ENCODE data around the gene EP400. TPM values are rescaled to one million over a fixed set of nuclear protein-coding genes. Genes with fewer than 3 reads are reported as not detected.

EP400 gene
- total and polyA plus RNA-seq, 2 of the 13 experiments (the other 11 are each of a cell fraction or from before 2014, with no cell fraction given): 4.9 to 5.0 TPM

- no peak overlapping the region for H3K9ac ChIP-seq (ENCODE audit: insufficient read depth, low read depth, low read length)
- 97% methylated on average over 15 of the region's 21 CpGs for WGBS (ENCODE audit: low lambda C conversion rate)
- no peaks in the 10 kb centered on the region for H4K20me1 ChIP-seq (ENCODE audit: insufficient read depth, low read length)
- H3K4me2 ChIP-seq (ENCODE audit: low read depth, low read length): no peak overlapping the region
- FAIRE-seq (no peak), DNase-seq (ENCODE audit: low spot score) (no peak), ATAC-seq (no peak)
- no TSS peak for BruUV-seq (replicated peaks)
- ChIA-PET POLR2A (no interaction called here), CTCF (ENCODE audit: low intra/inter-chr PET ratio, low total read pairs) (no interaction called here)
- H3K4me3 ChIP-seq (replicated peaks in 1 of 3; ENCODE audit: insufficient read depth in 1 of 3, low read depth in 2 of 3, low read length in 3 of 3): no peak overlapping the region
- no peaks in the 10 kb centered on the region for H3K9me3 ChIP-seq (ENCODE audit: low read length)
- no peak overlapping the region for H2AFZ ChIP-seq (ENCODE audit: low read length)
- H3K4me1 ChIP-seq (ENCODE audit: insufficient read depth, low read length): no peaks in the 10 kb centered on the region
- H3K27ac ChIP-seq (ENCODE audit: extremely low read length, insufficient read depth, low read length): no peak overlapping the region
- no peaks in the 10 kb centered on the region for H3K27me3 ChIP-seq (ENCODE audit: control insufficient read depth in 1 of 2, insufficient read depth in 2 of 2, low read length in 2 of 2)
- in situ Hi-C loops (cut with HindIII; ENCODE audit: extremely low pct_ligation_motif_present, low pct_unique_long_range_greater_than_20kb) (loop anchor here (25.0 kb wide), 1 partner anchor 404 kb away; no protein-coding TSS in a partner anchor), intact Hi-C loops (cut with micrococcal nuclease; ENCODE audit: unreplicated experiment) (no loop called here)
- H3K36me3 ChIP-seq (replicated peaks in 1 of 2; ENCODE audit: control insufficient read depth in 1 of 2, insufficient read depth in 2 of 2, low read length in 2 of 2): peaks cover 41 to 89% of the 10 kb centered on the region in 2 experiments
- H3K79me2 ChIP-seq (ENCODE audit: insufficient read depth, low read length): no peaks in the 10 kb centered on the region
- TF ChIP-seq ZNF776 (CRISPR knock-in tag; IDR thresholded peaks at IDR 0.05): no peak
- TF ChIP-seq NFKBIZ (CRISPR knock-in tag; IDR thresholded peaks at IDR 0.05): no peak
- TF ChIP-seq ZNF580 (CRISPR knock-in tag; IDR thresholded peaks at IDR 0.05; ENCODE audit: borderline replicate concordance, low read depth): no peak
These were observed 66.1 kb downstream of the EP400 start for GRCh38 chr12:132015686-132016430.

GRCh38 chr12:132018193-132018916 is 68.6 kb downstream of the EP400 start:
- Histone ChIP-seq H3K27me3 (ENCODE audit: control insufficient read depth in 1 of 2, insufficient read depth in 2 of 2, low read length in 2 of 2) (no peaks in the 10 kb centered on the region), H3K27ac (ENCODE audit: extremely low read length, insufficient read depth, low read length) (no peak overlapping the region), H3K4me3 (replicated peaks in 1 of 3; ENCODE audit: insufficient read depth in 1 of 3, low read depth in 2 of 3, low read length in 3 of 3) (no peak overlapping the region), H4K20me1 (ENCODE audit: insufficient read depth, low read length) (no peaks in the 10 kb centered on the region), H3K36me3 (replicated peaks in 1 of 2; ENCODE audit: control insufficient read depth in 1 of 2, insufficient read depth in 2 of 2, low read length in 2 of 2) (peaks cover 37 to 76% of the 10 kb centered on the region in 2 experiments), H3K9ac (ENCODE audit: insufficient read depth, low read depth, low read length) (no peak overlapping the region), H3K4me1 (ENCODE audit: insufficient read depth, low read length) (no peaks in the 10 kb centered on the region), H2AFZ (ENCODE audit: low read length) (no peak overlapping the region), H3K9me3 (ENCODE audit: low read length) (no peaks in the 10 kb centered on the region), H3K79me2 (ENCODE audit: insufficient read depth, low read length) (no peaks in the 10 kb centered on the region), H3K4me2 (ENCODE audit: low read depth, low read length) (no peak overlapping the region)
- no TSS peak for BruUV-seq (replicated peaks)
- no peak for TF ChIP-seq TBL1XR1 (IDR thresholded peaks at IDR 0.05; ENCODE audit: borderline replicate concordance, low read length, partially characterized antibody)
- 0 out of 2 replicates have a peak, but pooled peaks have one; percentile 7 for TF ChIP-seq CREB1 (IDR thresholded peaks at IDR 0.05)
- no peak for TF ChIP-seq CREB1 (CRISPR knock-in tag; IDR thresholded peaks at IDR 0.05)
- TF ChIP-seq ATF7 (IDR thresholded peaks at IDR 0.05): peak; percentile 56
- no peak for TF ChIP-seq ATF7 (CRISPR knock-in tag; IDR thresholded peaks at IDR 0.05)
- TF ChIP-seq ZNF713 (CRISPR knock-in tag; IDR thresholded peaks at IDR 0.05): no peak
- in situ Hi-C loops (cut with HindIII; ENCODE audit: extremely low pct_ligation_motif_present, low pct_unique_long_range_greater_than_20kb) (loop anchor here (25.0 kb wide), 1 partner anchor 406 kb away; no protein-coding TSS in a partner anchor), intact Hi-C loops (cut with micrococcal nuclease; ENCODE audit: unreplicated experiment) (no loop called here)
- DNase-seq (ENCODE audit: low spot score) (no peak), FAIRE-seq (no peak), ATAC-seq (no peak)
- CTCF ChIA-PET (ENCODE audit: low intra/inter-chr PET ratio, low total read pairs): no interaction called here
- 95% methylated on average over 18 of the region's 18 CpGs for WGBS (ENCODE audit: low lambda C conversion rate)
- POLR2A ChIA-PET: no interaction called here
